Measurements from ENCODE around the gene TSC22D2.

DNA sequence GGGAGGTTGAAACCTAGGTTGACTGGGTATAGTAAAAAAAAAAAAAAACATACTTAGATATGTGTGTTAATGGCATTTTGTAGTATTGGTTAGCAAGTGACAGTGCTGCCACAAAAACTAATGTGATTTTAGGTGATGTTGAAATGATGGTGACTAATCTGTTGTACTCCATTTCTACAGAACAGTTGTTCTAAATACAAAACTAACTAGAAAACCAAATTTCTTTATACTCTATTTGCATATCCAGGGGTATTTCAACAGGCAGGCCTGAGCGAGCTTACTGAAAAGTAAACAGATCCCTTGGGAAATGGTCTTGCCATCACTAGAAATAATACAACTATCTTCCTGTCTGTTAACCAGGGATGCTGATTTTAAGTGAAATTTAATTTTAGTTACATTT lies 20.5 kb downstream of the TSC22D2 start:
- TF ChIP-seq, protein P1, sequence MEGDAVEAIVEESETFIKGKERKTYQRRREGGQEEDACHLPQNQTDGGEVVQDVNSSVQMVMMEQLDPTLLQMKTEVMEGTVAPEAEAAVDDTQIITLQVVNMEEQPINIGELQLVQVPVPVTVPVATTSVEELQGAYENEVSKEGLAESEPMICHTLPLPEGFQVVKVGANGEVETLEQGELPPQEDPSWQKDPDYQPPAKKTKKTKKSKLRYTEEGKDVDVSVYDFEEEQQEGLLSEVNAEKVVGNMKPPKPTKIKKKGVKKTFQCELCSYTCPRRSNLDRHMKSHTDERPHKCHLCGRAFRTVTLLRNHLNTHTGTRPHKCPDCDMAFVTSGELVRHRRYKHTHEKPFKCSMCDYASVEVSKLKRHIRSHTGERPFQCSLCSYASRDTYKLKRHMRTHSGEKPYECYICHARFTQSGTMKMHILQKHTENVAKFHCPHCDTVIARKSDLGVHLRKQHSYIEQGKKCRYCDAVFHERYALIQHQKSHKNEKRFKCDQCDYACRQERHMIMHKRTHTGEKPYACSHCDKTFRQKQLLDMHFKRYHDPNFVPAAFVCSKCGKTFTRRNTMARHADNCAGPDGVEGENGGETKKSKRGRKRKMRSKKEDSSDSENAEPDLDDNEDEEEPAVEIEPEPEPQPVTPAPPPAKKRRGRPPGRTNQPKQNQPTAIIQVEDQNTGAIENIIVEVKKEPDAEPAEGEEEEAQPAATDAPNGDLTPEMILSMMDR (IDR thresholded peaks at IDR 0.05) = no peak
- no peak for TF ChIP-seq POLR2A (IDR thresholded peaks at IDR 0.05)
- TF ChIP-seq EP300 (IDR thresholded peaks at IDR 0.05) = no peak
